Neural crest cell (in vitro differentiated cells): ENCODE results near the gene DYRK1A. TPM values are rescaled to one million over a fixed set of nuclear protein-coding genes. Genes with fewer than 3 reads are reported as not detected.

Source experiments
- DNase-seq: peaks from one replicate; pipeline ENCODE4 v3.0.0; 2021; ENCODE audit warnings: low read depth, mixed read lengths, low spot score
- H3K27ac Mint-ChIP-seq: one replicate; pipeline ENCODE4 v1.8.0; 2021; ENCODE audit warnings: mild to moderate bottlenecking, mixed read lengths; ENCODE audit not compliant: unreplicated experiment
- H3K27me3 Mint-ChIP-seq: 2 replicates; pipeline ENCODE4 v1.8.0; 2021; ENCODE audit warnings: low read depth, mild to moderate bottlenecking, mixed read lengths
- H3K36me3 Mint-ChIP-seq: 2 replicates; pipeline ENCODE4 v1.8.0; 2021; ENCODE audit warnings: low read depth, mild to moderate bottlenecking, mixed read lengths
- H3K4me1 Mint-ChIP-seq: 2 replicates; pipeline ENCODE4 v1.8.0; 2021; ENCODE audit warnings: mixed read lengths
- H3K4me3 Mint-ChIP-seq: one replicate; pipeline ENCODE4 v1.8.0; 2021; ENCODE audit warnings: mild to moderate bottlenecking, mixed read lengths
- H3K9me3 Mint-ChIP-seq: 2 replicates; pipeline ENCODE4 v1.8.0; 2021; ENCODE audit warnings: mixed read lengths
- CTCF ChIP-seq: fragments of 200-600 bp; sonication (generic); conservative IDR thresholded peaks from 2 replicates; pipeline ENCODE4 v1.5.0; 2021; ENCODE audit warnings: antibody characterized with exemption, mild to moderate bottlenecking
- total RNA-seq: library from RNA; stranded (reverse); gene quantifications from 2 replicates; pipeline ENCODE4 v1.2.1, GENCODE V29; 2021

The DYRK1A gene
- total RNA-seq, 1 donor from 2014 or later = 77.0 TPM

- H3K4me3 Mint-ChIP-seq = no peak overlapping the region
- TF ChIP-seq CTCF = no peak
Observed at GRCh38 chr21:37484535-37485474, 118.2 kb downstream of the DYRK1A start.

GRCh38 chr21:37489553-37489952, 123.0 kb downstream of the DYRK1A start:
- no peaks in the 10 kb centered on the region for H3K27me3 Mint-ChIP-seq
- no peaks in the 10 kb centered on the region for H3K9me3 Mint-ChIP-seq
- H3K36me3 Mint-ChIP-seq = peaks cover 20% of the 10 kb centered on the region
- peaks cover 8% of the 10 kb centered on the region for H3K4me1 Mint-ChIP-seq
- no peak overlapping the region for H3K27ac Mint-ChIP-seq
- no peak overlapping the region for H3K4me3 Mint-ChIP-seq
- no peak for DNase-seq
- no peak for TF ChIP-seq CTCF

More at GRCh38 chr21:37484535-37485474, 118.2 kb downstream of the DYRK1A start:
- no peaks in the 10 kb centered on the region for H3K9me3 Mint-ChIP-seq
- no peaks in the 10 kb centered on the region for H3K27me3 Mint-ChIP-seq
- DNase-seq = no peak
- peaks cover 9% of the 10 kb centered on the region for H3K4me1 Mint-ChIP-seq
- no peak overlapping the region for H3K27ac Mint-ChIP-seq
- peaks cover 21% of the 10 kb centered on the region for H3K36me3 Mint-ChIP-seq

- H3K4me1 Mint-ChIP-seq = peaks cover 6% of the 10 kb centered on the region
- no peak overlapping the region for H3K4me3 Mint-ChIP-seq
- no peaks in the 10 kb centered on the region for H3K27me3 Mint-ChIP-seq
- DNase-seq = no peak
- no peak overlapping the region for H3K27ac Mint-ChIP-seq
- H3K9me3 Mint-ChIP-seq = no peaks in the 10 kb centered on the region
- H3K36me3 Mint-ChIP-seq = peaks cover 17% of the 10 kb centered on the region
- TF ChIP-seq CTCF = no peak
Observed at GRCh38 chr21:37490084-37490483, 123.5 kb downstream of the DYRK1A start.

GRCh38 chr21:37496972-37497371, 130.4 kb downstream of the DYRK1A start:
- H3K36me3 Mint-ChIP-seq = peaks cover 33% of the 10 kb centered on the region
- no peak for DNase-seq
- peaks cover 5% of the 10 kb centered on the region for H3K4me1 Mint-ChIP-seq
- H3K9me3 Mint-ChIP-seq = peaks cover 6% of the 10 kb centered on the region
- H3K4me3 Mint-ChIP-seq = no peak overlapping the region
- no peak overlapping the region for H3K27ac Mint-ChIP-seq
- TF ChIP-seq CTCF = peak; percentile 56
- no peaks in the 10 kb centered on the region for H3K27me3 Mint-ChIP-seq

- no peak overlapping the region for H3K27ac Mint-ChIP-seq
- peaks cover 36% of the 10 kb centered on the region for H3K36me3 Mint-ChIP-seq
- no peak for DNase-seq
- no peak for TF ChIP-seq CTCF
- H3K4me1 Mint-ChIP-seq = peaks cover 5% of the 10 kb centered on the region
- no peak overlapping the region for H3K4me3 Mint-ChIP-seq
- H3K27me3 Mint-ChIP-seq = no peaks in the 10 kb centered on the region
- peaks cover 9% of the 10 kb centered on the region for H3K9me3 Mint-ChIP-seq
Observed at GRCh38 chr21:37498664-37499063, 132.1 kb downstream of the DYRK1A start.
